ENCODE data around the gene LRRC28.

LRRC28 gene

GRCh38 chr15:99331381-99331780, 80.1 kb downstream of the LRRC28 start:
- TF ChIP-seq GATA3 (IDR thresholded peaks at IDR 0.05; ENCODE audit: low read depth, low read length): no peak
- no peak for TF ChIP-seq GATA2 (IDR thresholded peaks at IDR 0.05; ENCODE audit: low read depth, low read length)

DNA sequence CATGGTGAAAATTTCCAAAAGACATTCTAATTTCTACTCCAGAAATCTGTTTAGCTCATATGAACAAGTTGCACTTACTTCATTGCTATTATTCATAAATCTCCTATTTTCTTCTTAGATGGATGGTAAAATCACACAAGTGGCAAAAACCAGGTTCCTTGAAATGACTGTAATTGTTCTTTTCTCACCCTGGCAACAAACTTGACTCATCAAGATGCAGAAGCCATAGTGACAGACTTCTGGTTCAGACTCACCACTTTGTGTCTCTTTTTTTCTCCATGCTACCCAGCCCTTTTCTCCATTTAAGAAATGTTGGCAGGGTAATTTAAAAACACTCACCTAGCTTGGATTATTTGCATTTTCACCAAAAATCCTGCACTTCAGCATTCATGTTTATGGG, 82.1 kb downstream of the LRRC28 start:
- TF ChIP-seq GATA2 (IDR thresholded peaks at IDR 0.05; ENCODE audit: low read depth, low read length) (no peak), GATA3 (IDR thresholded peaks at IDR 0.05; ENCODE audit: low read depth, low read length) (no peak)

- no peak for TF ChIP-seq GATA2 (IDR thresholded peaks at IDR 0.05; ENCODE audit: low read depth, low read length)
- no peak for TF ChIP-seq GATA3 (IDR thresholded peaks at IDR 0.05; ENCODE audit: low read depth, low read length)
These were observed 82.7 kb downstream of the LRRC28 start for GRCh38 chr15:99333981-99334380.

DNA sequence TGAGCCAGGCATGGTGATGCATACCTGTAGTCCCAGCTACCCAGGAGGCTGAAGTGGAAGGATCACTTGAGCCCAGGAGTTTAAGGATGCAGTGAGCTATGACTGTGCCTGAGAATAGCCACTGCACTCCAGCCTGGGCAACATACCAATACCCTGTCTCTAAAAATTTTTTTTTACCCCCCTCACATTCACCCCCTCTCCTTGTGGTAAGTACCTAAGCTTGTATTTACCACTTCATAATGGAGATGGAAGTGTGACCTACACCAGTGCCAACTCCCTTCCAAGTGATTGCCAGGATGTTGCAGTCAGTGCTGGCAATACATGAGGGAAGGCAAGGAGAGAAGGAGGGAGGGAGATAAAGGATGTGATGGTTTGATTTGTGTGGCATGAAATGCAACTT, 84.2 kb downstream of the LRRC28 start:
- TF ChIP-seq GATA2 (IDR thresholded peaks at IDR 0.05; ENCODE audit: low read depth, low read length) (no peak), GATA3 (IDR thresholded peaks at IDR 0.05; ENCODE audit: low read depth, low read length) (no peak)

DNA sequence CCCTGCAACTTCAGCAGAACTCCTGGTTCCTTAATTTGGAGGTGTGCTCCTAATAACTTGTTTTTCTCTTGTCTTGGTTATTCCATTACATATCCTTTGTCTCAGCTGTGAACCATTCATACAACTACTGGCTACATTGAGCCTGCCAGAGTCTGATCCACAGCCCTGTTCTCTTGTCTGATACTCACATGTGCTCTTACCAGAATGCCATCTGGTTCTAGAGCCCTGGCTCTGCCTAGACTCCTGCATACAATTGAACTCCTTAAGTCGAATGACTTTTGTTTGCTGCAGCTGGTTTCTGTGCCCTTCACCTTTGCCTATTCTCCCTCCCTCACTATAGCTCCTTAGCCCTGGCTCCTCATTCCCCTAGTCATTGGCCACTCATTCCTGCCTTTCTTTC, 85.5 kb downstream of the LRRC28 start:
- TF ChIP-seq GATA3 (IDR thresholded peaks at IDR 0.05; ENCODE audit: low read depth, low read length): no peak
- TF ChIP-seq GATA2 (IDR thresholded peaks at IDR 0.05; ENCODE audit: low read depth, low read length): no peak

DNA sequence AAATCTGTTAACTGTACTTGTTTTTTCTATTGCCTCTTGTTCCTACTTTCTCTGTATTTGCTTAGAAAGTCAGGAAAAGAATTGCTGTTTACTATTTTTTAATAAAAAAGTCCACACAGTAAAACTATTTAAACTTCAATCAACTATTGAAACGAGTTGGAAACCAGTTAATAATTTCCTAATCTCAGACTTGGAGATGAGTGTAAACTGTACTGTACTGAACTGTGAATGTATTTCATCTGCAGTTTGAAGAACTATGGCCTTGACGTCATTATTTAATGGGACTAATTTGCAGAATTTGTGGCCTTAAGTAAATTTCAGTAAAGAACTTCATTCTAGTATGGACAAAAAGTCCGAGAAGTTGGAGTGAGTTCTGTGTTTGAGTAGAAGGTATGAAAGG, 89.1 kb downstream of the LRRC28 start:
- TF ChIP-seq GATA2 (IDR thresholded peaks at IDR 0.05; ENCODE audit: low read depth, low read length) (no peak), GATA3 (IDR thresholded peaks at IDR 0.05; ENCODE audit: low read depth, low read length) (no peak)

DNA sequence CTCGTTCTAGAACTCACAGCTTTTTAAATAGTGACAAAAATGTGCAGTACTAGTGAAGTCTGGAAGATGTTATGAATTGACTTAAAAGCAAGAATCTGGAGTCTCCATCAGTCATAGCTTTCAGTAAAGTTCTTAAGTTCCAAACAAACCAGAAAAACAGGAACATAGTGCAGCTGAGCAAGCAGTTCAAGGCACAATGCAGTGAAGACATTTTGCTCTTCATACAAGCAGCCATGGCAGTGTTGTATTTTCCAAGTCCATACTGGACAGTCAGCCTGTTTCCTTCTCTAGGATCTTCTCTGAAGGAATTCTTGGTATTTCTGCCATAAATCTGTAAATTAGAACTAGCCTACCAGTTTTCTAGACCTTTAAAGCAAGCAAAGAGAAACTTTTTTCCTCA, 90.5 kb downstream of the LRRC28 start:
- TF ChIP-seq GATA2 (IDR thresholded peaks at IDR 0.05; ENCODE audit: low read depth, low read length) (no peak), GATA3 (IDR thresholded peaks at IDR 0.05; ENCODE audit: low read depth, low read length) (no peak)

- no peak for TF ChIP-seq GATA2 (IDR thresholded peaks at IDR 0.05; ENCODE audit: low read depth, low read length)
These were observed 91.9 kb downstream of the LRRC28 start for GRCh38 chr15:99343208-99343607.

- TF ChIP-seq GATA3 (IDR thresholded peaks at IDR 0.05; ENCODE audit: low read depth, low read length) (no peak), GATA2 (IDR thresholded peaks at IDR 0.05; ENCODE audit: low read depth, low read length) (no peak)
These were observed 92.7 kb downstream of the LRRC28 start for GRCh38 chr15:99343881-99344551.

DNA sequence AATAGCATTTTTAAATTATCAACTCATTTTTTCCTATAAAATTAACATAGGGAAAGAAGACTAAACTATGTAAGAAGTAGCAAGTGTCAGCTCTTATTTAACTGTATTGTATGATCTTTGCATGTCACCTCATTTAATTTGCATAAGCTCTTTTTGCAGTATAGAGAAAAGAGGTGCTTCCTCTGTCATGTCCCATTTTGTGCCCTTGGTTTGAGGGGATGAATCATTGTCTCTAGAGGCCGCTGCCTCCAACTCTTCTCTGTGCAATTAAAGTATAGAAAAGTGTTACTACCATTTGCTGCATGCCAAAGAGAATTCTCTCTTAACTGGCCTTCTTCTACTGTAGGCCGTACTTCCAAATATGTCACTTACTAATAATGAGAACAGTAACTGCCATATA, 93.4 kb downstream of the LRRC28 start:
- TF ChIP-seq GATA2 (IDR thresholded peaks at IDR 0.05; ENCODE audit: low read depth, low read length): no peak
- no peak for TF ChIP-seq GATA3 (IDR thresholded peaks at IDR 0.05; ENCODE audit: low read depth, low read length)

DNA sequence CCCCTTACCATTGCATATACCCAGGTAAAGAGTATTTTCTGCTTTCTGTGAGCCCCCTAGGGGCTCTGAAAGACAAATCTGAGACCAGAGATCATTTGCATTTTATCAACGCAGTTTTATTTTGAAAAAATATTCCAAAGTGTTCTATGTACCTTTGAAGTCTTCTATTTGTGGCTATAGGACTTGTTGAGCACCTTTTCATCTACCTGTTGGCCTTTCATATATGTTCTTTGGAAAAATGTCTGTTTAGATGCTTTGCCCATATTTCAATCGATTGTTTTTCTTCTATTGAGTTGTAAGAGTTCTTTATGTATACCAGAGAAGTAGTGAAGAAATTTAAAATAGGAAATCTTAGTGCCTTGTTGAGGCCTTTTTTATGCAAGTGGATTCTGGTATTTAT, 94.0 kb downstream of the LRRC28 start:
- no peak for TF ChIP-seq GATA2 (IDR thresholded peaks at IDR 0.05; ENCODE audit: low read depth, low read length)

DNA sequence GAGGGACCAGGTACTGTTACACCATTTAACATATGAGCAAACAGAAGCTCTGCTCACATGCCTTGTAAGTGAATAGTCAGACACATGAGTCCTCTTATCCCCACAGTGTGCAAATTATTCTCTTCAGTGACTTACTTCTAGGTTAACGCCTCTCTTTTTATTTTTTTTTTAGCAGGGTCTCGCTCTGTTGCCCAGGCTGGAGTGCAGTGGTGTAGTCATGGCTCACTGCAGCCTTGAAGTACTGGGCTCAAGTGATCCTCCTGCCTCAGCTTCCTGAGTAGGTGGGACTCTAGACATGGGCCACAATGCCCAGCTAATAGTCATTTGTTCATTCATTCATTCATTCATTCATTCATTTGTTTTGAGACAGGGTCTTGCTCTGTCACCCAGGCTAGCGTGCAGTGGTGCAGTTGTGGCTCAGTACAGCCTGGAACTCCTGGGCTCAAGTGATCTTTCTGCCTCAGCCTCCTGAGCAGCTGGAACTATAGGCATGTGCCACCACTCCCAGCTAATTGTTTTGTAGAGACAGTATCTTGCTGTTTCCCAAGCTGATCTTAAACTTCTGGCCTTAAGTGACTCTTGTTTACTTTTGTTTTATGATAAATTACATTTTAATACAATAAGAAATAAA, 94.7 kb downstream of the LRRC28 start:
- no peak for TF ChIP-seq GATA2 (IDR thresholded peaks at IDR 0.05; ENCODE audit: low read depth, low read length)
- TF ChIP-seq GATA3 (IDR thresholded peaks at IDR 0.05; ENCODE audit: low read depth, low read length): no peak

DNA sequence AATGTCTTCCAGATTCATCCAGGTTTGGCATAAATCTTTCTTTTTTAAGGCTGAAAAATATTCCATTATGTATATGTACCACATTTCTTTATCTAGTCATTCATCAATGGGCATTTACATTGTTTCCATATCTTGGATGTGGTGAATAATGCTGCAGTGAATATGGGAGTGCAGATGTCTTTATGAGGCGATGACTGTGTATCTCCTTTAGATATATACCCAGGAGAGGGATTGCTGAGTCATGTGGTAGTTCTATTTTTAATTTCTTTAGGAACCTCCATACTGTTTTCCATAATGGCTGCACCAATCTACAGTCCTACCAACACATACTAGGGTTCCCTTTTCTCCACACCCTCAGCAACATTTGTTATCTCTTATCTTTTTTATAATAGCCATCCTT, 96.3 kb downstream of the LRRC28 start:
- TF ChIP-seq GATA2 (IDR thresholded peaks at IDR 0.05; ENCODE audit: low read depth, low read length): no peak
- no peak for TF ChIP-seq GATA3 (IDR thresholded peaks at IDR 0.05; ENCODE audit: low read depth, low read length)

DNA sequence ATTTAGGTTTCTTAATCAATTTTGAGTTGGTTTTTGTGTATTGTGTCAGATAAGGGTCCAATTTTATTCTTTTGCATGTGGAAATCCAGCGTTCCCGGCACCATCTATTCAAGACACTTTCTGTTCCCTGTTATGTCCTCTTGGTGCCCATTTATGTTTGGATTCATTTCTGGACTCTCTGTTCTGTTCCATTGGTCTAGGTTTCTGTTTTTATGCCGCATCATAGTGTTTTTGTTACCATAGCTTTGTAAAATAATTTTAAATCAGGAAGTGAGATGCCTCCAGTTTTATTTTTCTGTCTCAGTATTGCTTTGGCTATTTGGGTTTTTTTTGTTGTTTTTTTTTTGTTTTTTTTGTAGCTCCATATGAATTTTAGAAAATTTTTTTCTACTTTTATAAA, 97.1 kb downstream of the LRRC28 start:
- no peak for TF ChIP-seq GATA3 (IDR thresholded peaks at IDR 0.05; ENCODE audit: low read depth, low read length)
- TF ChIP-seq GATA2 (IDR thresholded peaks at IDR 0.05; ENCODE audit: low read depth, low read length): no peak

- TF ChIP-seq GATA3 (IDR thresholded peaks at IDR 0.05; ENCODE audit: low read depth, low read length) (no peak), GATA2 (IDR thresholded peaks at IDR 0.05; ENCODE audit: low read depth, low read length) (no peak)
These were observed 99.1 kb downstream of the LRRC28 start for GRCh38 chr15:99350408-99350807.

- TF ChIP-seq GATA3 (IDR thresholded peaks at IDR 0.05; ENCODE audit: low read depth, low read length): no peak
- no peak for TF ChIP-seq GATA2 (IDR thresholded peaks at IDR 0.05; ENCODE audit: low read depth, low read length)
These were observed 108.5 kb downstream of the LRRC28 start for GRCh38 chr15:99359769-99360168.

Measured in SH-SY5Y (cell line).